Measurements from ENCODE around the gene TRAPPC3.

DNA sequence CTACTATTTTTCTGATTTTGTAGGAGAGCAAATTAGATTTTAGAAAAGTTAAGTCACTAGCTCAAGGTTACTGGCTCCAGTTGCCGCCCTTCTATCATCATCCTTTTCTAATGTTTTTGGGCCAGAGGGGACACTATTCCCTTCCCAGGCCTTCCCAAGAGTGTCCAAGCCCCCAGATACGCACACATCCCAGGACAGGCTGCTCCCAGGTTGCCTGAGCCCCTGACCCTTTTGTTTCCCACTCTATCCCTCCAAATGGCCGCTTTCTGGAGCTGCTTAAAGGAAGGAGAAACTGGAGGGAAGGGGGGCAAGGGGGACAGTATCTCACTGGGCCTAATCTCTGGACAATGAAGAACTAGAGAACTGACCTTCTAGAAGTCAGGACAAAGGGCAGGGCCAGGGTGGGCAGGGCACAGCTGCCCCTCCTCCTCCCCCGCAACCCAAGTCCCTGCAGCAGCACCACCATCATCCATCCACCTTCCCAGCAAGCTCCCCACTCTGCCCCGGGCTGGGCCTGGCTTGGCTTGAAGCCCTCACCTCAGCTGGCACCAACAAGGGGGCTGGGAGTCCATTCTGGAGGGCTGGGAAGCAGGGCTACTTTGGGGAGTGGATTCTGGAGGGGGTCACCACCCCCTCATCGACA, 5.6 kb upstream of the TRAPPC3 start:
- TF ChIP-seq, protein P1, sequence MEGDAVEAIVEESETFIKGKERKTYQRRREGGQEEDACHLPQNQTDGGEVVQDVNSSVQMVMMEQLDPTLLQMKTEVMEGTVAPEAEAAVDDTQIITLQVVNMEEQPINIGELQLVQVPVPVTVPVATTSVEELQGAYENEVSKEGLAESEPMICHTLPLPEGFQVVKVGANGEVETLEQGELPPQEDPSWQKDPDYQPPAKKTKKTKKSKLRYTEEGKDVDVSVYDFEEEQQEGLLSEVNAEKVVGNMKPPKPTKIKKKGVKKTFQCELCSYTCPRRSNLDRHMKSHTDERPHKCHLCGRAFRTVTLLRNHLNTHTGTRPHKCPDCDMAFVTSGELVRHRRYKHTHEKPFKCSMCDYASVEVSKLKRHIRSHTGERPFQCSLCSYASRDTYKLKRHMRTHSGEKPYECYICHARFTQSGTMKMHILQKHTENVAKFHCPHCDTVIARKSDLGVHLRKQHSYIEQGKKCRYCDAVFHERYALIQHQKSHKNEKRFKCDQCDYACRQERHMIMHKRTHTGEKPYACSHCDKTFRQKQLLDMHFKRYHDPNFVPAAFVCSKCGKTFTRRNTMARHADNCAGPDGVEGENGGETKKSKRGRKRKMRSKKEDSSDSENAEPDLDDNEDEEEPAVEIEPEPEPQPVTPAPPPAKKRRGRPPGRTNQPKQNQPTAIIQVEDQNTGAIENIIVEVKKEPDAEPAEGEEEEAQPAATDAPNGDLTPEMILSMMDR (conservative IDR thresholded peaks at IDR 0.05 in 1 of 2, IDR thresholded peaks at IDR 0.05 in 1 of 2; ENCODE audit: low read depth in 1 of 2, low read length in 2 of 2) = no peak
- TF ChIP-seq EZH2 (IDR thresholded peaks at IDR 0.05; ENCODE audit: low read length, missing control alignments) = no peak
